Testis (tissue), 3 donors: ENCODE measurements around the gene SAP30. TPM values are rescaled to one million over a fixed set of nuclear protein-coding genes. Genes with fewer than 3 reads are reported as not detected.

ENCODE experiments used
- DNase-seq: peaks from one replicate; pipeline ENCODE4 v3.0.0-alpha.2; 2019
- H3K27ac ChIP-seq, 2 donors: fragments of 200-600 bp; sonication (generic); one replicate each; pipeline ENCODE4 v1.5.1; 2019
- H3K27me3 ChIP-seq: fragments of 200-600 bp; sonication (generic); one replicate; pipeline ENCODE4 v1.5.1; 2019
- H3K36me3 ChIP-seq: fragments of 200-600 bp; sonication (generic); one replicate; pipeline ENCODE4 v1.5.1; 2017; ENCODE audit warnings: low read depth; ENCODE audit errors: missing control alignments
- H3K4me1 ChIP-seq: fragments of 200-600 bp; sonication (generic); one replicate; pipeline ENCODE4 v1.5.1; 2019
- H3K4me3 ChIP-seq, 2 donors: fragments of 200-600 bp; sonication (generic); one replicate each; pipeline ENCODE4 v1.5.1; 2017 to 2019
- H3K9me3 ChIP-seq: fragments of 200-600 bp; sonication (generic); one replicate; pipeline ENCODE4 v1.5.1; 2017
- POLR2A ChIP-seq: fragments of 450-650 bp; IDR thresholded peaks from one replicate; pipeline ENCODE4 v1.6.1; 2017; ENCODE audit warnings: antibody characterized with exemption, mild to moderate bottlenecking, moderate library complexity
- WGBS, 2 donors: methylation state at CpG; one replicate each; pipeline ENCODE4 v1.1.5; 2018; 5-methylcytosine and 5-hydroxymethylcytosine counted together
- intact Hi-C: fragments of 100-400 bp; cut with DNase I; formaldehyde crosslinking; loops from one replicate; pipeline ENCODE4 v1.15.1; 2023; ENCODE audit warnings: low total_unique reads
- polyA plus RNA-seq: library from polyadenylated mRNA; stranded (reverse); fragments of 350-450 nt; fragmentation: Illumina TruSeq; extraction: RNeasy Lipid Tissue Mini Kit (QIAGEN cat#74804); gene quantifications from one replicate; pipeline ENCODE4 v1.2.3, GENCODE V29; 2014; ENCODE audit warnings: low read depth, low replicate concordance; ENCODE audit not compliant: insufficient read depth
- total RNA-seq, 2 donors: library from RNA; depleted of rRNA; stranded (reverse); fragments of >200 nt; gene quantifications; one replicate each; pipeline ENCODE4 v1.2.3, GENCODE V29; 2016
- TF ChIP-seq, protein P1 (sequence below), 3 experiments: fragments of 450-650 bp in 2 of 3; fragments of 200-600 bp in 1 of 3; sonication (generic) in 1 of 3; IDR thresholded peaks; one replicate each; pipeline ENCODE4 v1.5.1; 2016 to 2019; ENCODE audit warnings: antibody characterized with exemption in 3 of 3, mild to moderate bottlenecking in 2 of 3, moderate library complexity in 1 of 3

The SAP30 gene
- total and polyA plus RNA-seq, 3 donors from 2014 or later: 45.8 to 57.0 (median 49.0) TPM

DNA sequence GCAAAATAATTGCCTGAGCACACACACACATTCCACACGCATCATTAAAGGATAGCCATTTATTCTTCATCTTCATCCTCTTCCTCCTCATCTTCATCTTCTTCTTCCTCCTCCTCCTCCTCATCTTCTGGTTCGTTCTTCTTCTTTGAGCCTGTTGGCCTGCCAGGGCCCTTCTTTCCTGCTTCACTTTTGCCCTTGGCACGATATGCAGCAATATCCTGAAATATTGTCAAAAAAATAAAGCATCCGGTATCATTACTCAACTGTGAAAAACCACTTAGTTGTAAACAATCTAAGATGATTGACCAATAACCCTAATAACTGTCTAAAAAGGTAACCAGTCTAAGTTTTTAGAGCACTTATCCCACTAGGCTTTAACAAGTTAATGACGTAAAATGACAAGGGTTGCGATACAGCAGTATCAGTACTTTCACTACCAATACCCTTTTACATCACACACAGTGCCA lies 38.7 kb upstream of the SAP30 start:
- H3K4me3 ChIP-seq: no peak overlapping the region
- H3K9me3 ChIP-seq: no peaks in the 10 kb centered on the region
- intact Hi-C loops: no loop called here
- TF ChIP-seq POLR2A: no peak
- TF ChIP-seq, protein P1, sequence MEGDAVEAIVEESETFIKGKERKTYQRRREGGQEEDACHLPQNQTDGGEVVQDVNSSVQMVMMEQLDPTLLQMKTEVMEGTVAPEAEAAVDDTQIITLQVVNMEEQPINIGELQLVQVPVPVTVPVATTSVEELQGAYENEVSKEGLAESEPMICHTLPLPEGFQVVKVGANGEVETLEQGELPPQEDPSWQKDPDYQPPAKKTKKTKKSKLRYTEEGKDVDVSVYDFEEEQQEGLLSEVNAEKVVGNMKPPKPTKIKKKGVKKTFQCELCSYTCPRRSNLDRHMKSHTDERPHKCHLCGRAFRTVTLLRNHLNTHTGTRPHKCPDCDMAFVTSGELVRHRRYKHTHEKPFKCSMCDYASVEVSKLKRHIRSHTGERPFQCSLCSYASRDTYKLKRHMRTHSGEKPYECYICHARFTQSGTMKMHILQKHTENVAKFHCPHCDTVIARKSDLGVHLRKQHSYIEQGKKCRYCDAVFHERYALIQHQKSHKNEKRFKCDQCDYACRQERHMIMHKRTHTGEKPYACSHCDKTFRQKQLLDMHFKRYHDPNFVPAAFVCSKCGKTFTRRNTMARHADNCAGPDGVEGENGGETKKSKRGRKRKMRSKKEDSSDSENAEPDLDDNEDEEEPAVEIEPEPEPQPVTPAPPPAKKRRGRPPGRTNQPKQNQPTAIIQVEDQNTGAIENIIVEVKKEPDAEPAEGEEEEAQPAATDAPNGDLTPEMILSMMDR (IDR thresholded peaks at IDR 0.05): no peak
- peaks cover 13% of the 10 kb centered on the region for H3K4me1 ChIP-seq
- no peaks in the 10 kb centered on the region for H3K36me3 ChIP-seq
- H3K27me3 ChIP-seq: no peaks in the 10 kb centered on the region
- DNase-seq: no peak
- peak overlapping the region; percentile 100 for H3K27ac ChIP-seq
- WGBS, 2 donors: 58 to 59% methylated on average over 6 of the region's 6 CpGs

GRCh38 chr4:173332963-173333657 lies 37.6 kb upstream of the SAP30 start:
- no peaks in the 10 kb centered on the region for H3K36me3 ChIP-seq
- no peak for DNase-seq
- intact Hi-C loops: no loop called here
- H3K27me3 ChIP-seq: no peaks in the 10 kb centered on the region
- H3K4me1 ChIP-seq: peaks cover 13% of the 10 kb centered on the region
- TF ChIP-seq, protein P1 (IDR thresholded peaks at IDR 0.05): no peak
- TF ChIP-seq POLR2A: no peak
- 6 to 11% methylated on average over 13 to 21 of the region's 21 CpGs for WGBS, 2 donors
- H3K27ac ChIP-seq: peak overlapping the region; percentile 100
- H3K9me3 ChIP-seq: no peaks in the 10 kb centered on the region
- peak overlapping the region; percentile 98 for H3K4me3 ChIP-seq

DNA sequence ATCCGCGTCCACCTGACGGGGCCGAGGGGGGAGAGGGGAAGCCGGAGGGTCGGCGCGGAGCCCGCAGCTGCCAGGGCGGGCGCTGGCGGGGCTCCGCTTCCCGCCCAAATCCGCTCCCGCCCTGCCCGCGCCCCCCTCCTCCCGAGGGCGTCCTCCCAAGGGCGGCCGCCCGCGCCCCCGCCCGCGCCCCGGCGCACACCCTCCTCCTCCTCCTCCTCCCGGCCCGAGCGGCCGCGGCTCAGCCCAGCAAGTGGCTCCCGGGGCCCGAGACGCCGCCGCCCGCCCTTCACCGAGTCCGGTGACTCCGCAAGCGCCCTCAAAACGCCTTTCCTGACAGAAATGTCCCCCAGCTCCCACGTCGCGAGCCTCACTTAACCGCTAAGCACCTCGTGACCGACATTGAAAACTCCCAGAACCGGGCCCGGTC lies 37.1 kb upstream of the SAP30 start:
- peaks cover 13% of the 10 kb centered on the region for H3K4me1 ChIP-seq
- H3K4me3 ChIP-seq: peak overlapping the region; percentile 98
- H3K9me3 ChIP-seq: no peaks in the 10 kb centered on the region
- TF ChIP-seq POLR2A: no peak
- TF ChIP-seq, protein P1 (IDR thresholded peaks at IDR 0.05): no peak
- no peaks in the 10 kb centered on the region for H3K36me3 ChIP-seq
- H3K27ac ChIP-seq: peak overlapping the region; percentile 100
- 2% methylated on average over 39 of the region's 53 CpGs; no CpG with 5 or more reads in 1 of the 2 donors for WGBS, 2 donors
- DNase-seq: peak; percentile 67
- H3K27me3 ChIP-seq: no peaks in the 10 kb centered on the region
- intact Hi-C loops: no loop called here

GRCh38 chr4:173334085-173334890 lies 36.5 kb upstream of the SAP30 start, which contains the start of gene HMGB2:
TSS of gene HMGB2 (minus strand) at chr4:173334358. CDS start at chr4:173333649, 709 bp downstream.
- 0% methylated on average over 38 to 61 of the region's 61 CpGs for WGBS, 2 donors
- peak; percentile 100 for DNase-seq

More at GRCh38 chr4:173334085-173334890, 36.5 kb upstream of the SAP30 start, which contains the start of gene HMGB2:
- no peaks in the 10 kb centered on the region for H3K27me3 ChIP-seq
- intact Hi-C loops: no loop called here
- peak within 1 kb of the TSS; percentile 98 for H3K4me3 ChIP-seq
- H3K9me3 ChIP-seq: no peaks in the 10 kb centered on the region
- TF ChIP-seq, protein P1 (IDR thresholded peaks at IDR 0.05): no peak
- TF ChIP-seq POLR2A: peak; percentile 92
- H3K27ac ChIP-seq: peak within 1 kb of the TSS; percentile 100
- no peaks in the 10 kb centered on the region for H3K36me3 ChIP-seq
- H3K4me1 ChIP-seq: peaks cover 13% of the 10 kb centered on the region
